ENCODE results near the gene PRKAG2.

PRKAG2 gene

GRCh38 chr7:151672716-151673115 is 204.2 kb downstream of the PRKAG2 start:
- no peaks in the 10 kb centered on the region for H3F3A ChIP-seq (ENCODE audit: control insufficient read depth, insufficient read depth)
- TF ChIP-seq EZH2phosphoT487 (IDR thresholded peaks at IDR 0.05; ENCODE audit: borderline replicate concordance, low read length) (no peak), CTCF (IDR thresholded peaks at IDR 0.05; ENCODE audit: low read depth, low read length, poor library complexity, severe bottlenecking) (no peak)
- no peaks in the 10 kb centered on the region for H3K4me1 ChIP-seq (ENCODE audit: control insufficient read depth, low read length)
- H3K27me3 ChIP-seq (ENCODE audit: control insufficient read depth, low read length): no peaks in the 10 kb centered on the region
- H3K9me3 ChIP-seq (ENCODE audit: control insufficient read depth, insufficient read depth, low read length): no peaks in the 10 kb centered on the region; the same call in 1 of the 2 replicates
- no peaks in the 10 kb centered on the region for H4K20me1 ChIP-seq (ENCODE audit: control insufficient read depth, insufficient read depth, low read depth, low read length)
- no peak overlapping the region for H3K4me2 ChIP-seq (ENCODE audit: low read length)
- no peaks in the 10 kb centered on the region for H3K36me3 ChIP-seq (ENCODE audit: control insufficient read depth, low read length)
- no peaks in the 10 kb centered on the region for H3K9me2 ChIP-seq (replicated peaks; ENCODE audit: control insufficient read depth, low read length)
- H3K79me2 ChIP-seq (ENCODE audit: control insufficient read depth, low read length): no peaks in the 10 kb centered on the region
- H3K27ac ChIP-seq (ENCODE audit: low read depth, low read length): no peak overlapping the region
- no peak overlapping the region for H3K4me3 ChIP-seq (ENCODE audit: low read length)

- Histone ChIP-seq H3K79me2 (ENCODE audit: control insufficient read depth, low read length) (no peaks in the 10 kb centered on the region), H3K36me3 (ENCODE audit: control insufficient read depth, low read length) (no peaks in the 10 kb centered on the region), H3K27ac (ENCODE audit: low read depth, low read length) (no peak overlapping the region), H3K4me3 (ENCODE audit: low read length) (no peak overlapping the region), H4K20me1 (ENCODE audit: control insufficient read depth, insufficient read depth, low read depth, low read length) (no peaks in the 10 kb centered on the region), H3K4me2 (ENCODE audit: low read length) (no peak overlapping the region), H3K4me1 (ENCODE audit: control insufficient read depth, low read length) (no peaks in the 10 kb centered on the region), H3K27me3 (ENCODE audit: control insufficient read depth, low read length) (no peaks in the 10 kb centered on the region), H3F3A (ENCODE audit: control insufficient read depth, insufficient read depth) (no peaks in the 10 kb centered on the region), H3K9me3 (ENCODE audit: control insufficient read depth, insufficient read depth, low read length) (no peaks in the 10 kb centered on the region; the same call in 1 of the 2 replicates), H3K9me2 (replicated peaks; ENCODE audit: control insufficient read depth, low read length) (no peaks in the 10 kb centered on the region)
- TF ChIP-seq EZH2phosphoT487 (IDR thresholded peaks at IDR 0.05; ENCODE audit: borderline replicate concordance, low read length) (no peak), CTCF (IDR thresholded peaks at IDR 0.05; ENCODE audit: low read depth, low read length, poor library complexity, severe bottlenecking) (no peak)
Measured at GRCh38 chr7:151671514-151671913, 205.4 kb downstream of the PRKAG2 start.

GRCh38 chr7:151669762-151670161 is 207.2 kb downstream of the PRKAG2 start:
- H3K9me3 ChIP-seq (ENCODE audit: control insufficient read depth, insufficient read depth, low read length): no peaks in the 10 kb centered on the region; the same call in 1 of the 2 replicates
- H4K20me1 ChIP-seq (ENCODE audit: control insufficient read depth, insufficient read depth, low read depth, low read length): no peaks in the 10 kb centered on the region
- no peaks in the 10 kb centered on the region for H3K36me3 ChIP-seq (ENCODE audit: control insufficient read depth, low read length)
- TF ChIP-seq CTCF (IDR thresholded peaks at IDR 0.05; ENCODE audit: low read depth, low read length, poor library complexity, severe bottlenecking) (no peak), EZH2phosphoT487 (IDR thresholded peaks at IDR 0.05; ENCODE audit: borderline replicate concordance, low read length) (no peak)
- no peaks in the 10 kb centered on the region for H3F3A ChIP-seq (ENCODE audit: control insufficient read depth, insufficient read depth)
- H3K9me2 ChIP-seq (replicated peaks; ENCODE audit: control insufficient read depth, low read length): no peaks in the 10 kb centered on the region
- H3K4me2 ChIP-seq (ENCODE audit: low read length): no peak overlapping the region
- H3K27me3 ChIP-seq (ENCODE audit: control insufficient read depth, low read length): no peaks in the 10 kb centered on the region
- no peaks in the 10 kb centered on the region for H3K4me1 ChIP-seq (ENCODE audit: control insufficient read depth, low read length)
- no peak overlapping the region for H3K27ac ChIP-seq (ENCODE audit: low read depth, low read length)
- no peak overlapping the region for H3K4me3 ChIP-seq (ENCODE audit: low read length)
- H3K79me2 ChIP-seq (ENCODE audit: control insufficient read depth, low read length): no peaks in the 10 kb centered on the region

Measured in DOHH2 (cell line).